Stimulated activated naive CD8-positive, alpha-beta T cell treated with anti-CD3 and anti-CD28 coated beads, Interleukin-15, amount 100 ng/mL, for 72 hours (primary cell): ENCODE results near the gene SEL1L3.

Experiments used
- ATAC-seq: fragments of 150-1000 bp; cut with Tn5 transposase; 2 replicates; pipeline ENCODE4 v1.10.0; 2021; ENCODE audit warnings: mild to moderate bottlenecking, moderate library complexity
- DNase-seq, 2 donors: peaks; one replicate each; pipeline ENCODE4 v3.0.0; 2021 to 2022
- H3K27ac Mint-ChIP-seq, 2 donors: one replicate each; pipeline ENCODE4 v1.8.0; 2022; ENCODE audit warnings: mild to moderate bottlenecking in 2 of 2, mixed read lengths in 2 of 2, moderate library complexity in 2 of 2
- H3K27me3 Mint-ChIP-seq: one replicate; pipeline ENCODE4 v1.8.0; 2022; ENCODE audit warnings: mixed read lengths
- H3K4me1 Mint-ChIP-seq: one replicate; pipeline ENCODE4 v1.8.0; 2022; ENCODE audit warnings: mild to moderate bottlenecking, mixed read lengths
- H3K4me3 Mint-ChIP-seq, 2 donors: one replicate each; pipeline ENCODE4 v1.8.0; 2022; ENCODE audit warnings: mild to moderate bottlenecking in 2 of 2, mixed read lengths in 2 of 2, moderate library complexity in 1 of 2
- H3K9me3 Mint-ChIP-seq, 2 donors: one replicate each; pipeline ENCODE4 v1.8.0; 2022; ENCODE audit warnings: mixed read lengths in 2 of 2

The SEL1L3 gene

GRCh38 chr4:25800245-25800644 lies 62.5 kb downstream of the SEL1L3 start:
- ATAC-seq (no peak), DNase-seq (no peak)
- Mint-ChIP-seq H3K4me1 (no peaks in the 10 kb centered on the region), H3K9me3 (no peaks in the 10 kb centered on the region), H3K27ac (no peak overlapping the region), H3K4me3 (no peak overlapping the region), H3K27me3 (no peaks in the 10 kb centered on the region)

GRCh38 chr4:25799522-25799921 lies 63.3 kb downstream of the SEL1L3 start:
- Mint-ChIP-seq H3K4me1 (no peaks in the 10 kb centered on the region), H3K4me3 (no peak overlapping the region), H3K9me3 (no peaks in the 10 kb centered on the region), H3K27me3 (no peaks in the 10 kb centered on the region), H3K27ac (no peak overlapping the region)
- no peak for DNase-seq
- ATAC-seq = no peak

GRCh38 chr4:25797136-25797535 lies 65.7 kb downstream of the SEL1L3 start:
- ATAC-seq (no peak), DNase-seq (no peak)
- Mint-ChIP-seq H3K27ac (no peak overlapping the region), H3K4me3 (no peak overlapping the region), H3K27me3 (no peaks in the 10 kb centered on the region), H3K4me1 (no peaks in the 10 kb centered on the region), H3K9me3 (no peaks in the 10 kb centered on the region)

- Mint-ChIP-seq H3K4me3 (no peak overlapping the region), H3K4me1 (no peaks in the 10 kb centered on the region), H3K27me3 (no peaks in the 10 kb centered on the region), H3K9me3 (no peaks in the 10 kb centered on the region), H3K27ac (no peak overlapping the region)
- ATAC-seq (no peak), DNase-seq (no peak)
Observed at GRCh38 chr4:25795566-25796454, 67.0 kb downstream of the SEL1L3 start.

GRCh38 chr4:25795091-25795490 lies 67.7 kb downstream of the SEL1L3 start:
- H3K4me3 Mint-ChIP-seq = no peak overlapping the region
- ATAC-seq = no peak
- H3K9me3 Mint-ChIP-seq = no peaks in the 10 kb centered on the region
- no peak overlapping the region for H3K27ac Mint-ChIP-seq
- no peaks in the 10 kb centered on the region for H3K4me1 Mint-ChIP-seq
- H3K27me3 Mint-ChIP-seq = no peaks in the 10 kb centered on the region
- DNase-seq = no peak

GRCh38 chr4:25792876-25793275 lies 69.9 kb downstream of the SEL1L3 start:
- H3K4me3 Mint-ChIP-seq = no peak overlapping the region

GRCh38 chr4:25792200-25792791 lies 70.5 kb downstream of the SEL1L3 start:
- ATAC-seq = no peak
- no peaks in the 10 kb centered on the region for H3K4me1 Mint-ChIP-seq
- H3K4me3 Mint-ChIP-seq = no peak overlapping the region
- no peak overlapping the region for H3K27ac Mint-ChIP-seq
- H3K9me3 Mint-ChIP-seq = no peaks in the 10 kb centered on the region
- no peak for DNase-seq
- H3K27me3 Mint-ChIP-seq = no peaks in the 10 kb centered on the region

More at GRCh38 chr4:25792876-25793275, 69.9 kb downstream of the SEL1L3 start:
- Mint-ChIP-seq H3K27ac (peak overlapping the region in 1 of 2 donors; percentile 45), H3K27me3 (no peaks in the 10 kb centered on the region), H3K9me3 (no peaks in the 10 kb centered on the region), H3K4me1 (no peaks in the 10 kb centered on the region)
- ATAC-seq (no peak), DNase-seq (no peak)

GRCh38 chr4:25790024-25790423 lies 72.8 kb downstream of the SEL1L3 start:
- Mint-ChIP-seq H3K9me3 (no peaks in the 10 kb centered on the region), H3K27me3 (no peaks in the 10 kb centered on the region), H3K4me3 (no peak overlapping the region), H3K27ac (no peak overlapping the region), H3K4me1 (peaks cover under 1% of the 10 kb centered on the region)
- DNase-seq (no peak), ATAC-seq (no peak)

GRCh38 chr4:25788703-25789238 lies 74.0 kb downstream of the SEL1L3 start:
- Mint-ChIP-seq H3K9me3 (no peaks in the 10 kb centered on the region), H3K4me3 (no peak overlapping the region), H3K27ac (no peak overlapping the region), H3K27me3 (no peaks in the 10 kb centered on the region), H3K4me1 (peaks cover 13% of the 10 kb centered on the region)
- DNase-seq (no peak), ATAC-seq (no peak)

- no peaks in the 10 kb centered on the region for H3K9me3 Mint-ChIP-seq
- peaks cover 15% of the 10 kb centered on the region for H3K4me1 Mint-ChIP-seq
- DNase-seq (no peak), ATAC-seq (no peak)
- no peak overlapping the region for H3K4me3 Mint-ChIP-seq
- no peaks in the 10 kb centered on the region for H3K27me3 Mint-ChIP-seq
- no peak overlapping the region for H3K27ac Mint-ChIP-seq
Observed at GRCh38 chr4:25786497-25787065, 76.2 kb downstream of the SEL1L3 start.

GRCh38 chr4:25783943-25784342 lies 78.8 kb downstream of the SEL1L3 start:
- Mint-ChIP-seq H3K27ac (no peak overlapping the region), H3K27me3 (no peaks in the 10 kb centered on the region), H3K4me3 (no peak overlapping the region), H3K9me3 (no peaks in the 10 kb centered on the region), H3K4me1 (peaks cover 15% of the 10 kb centered on the region)
- DNase-seq (no peak), ATAC-seq (peak; percentile 70)

- peaks cover 0 to 3% of the 10 kb centered on the region in 2 donors for H3K9me3 Mint-ChIP-seq
- H3K4me3 Mint-ChIP-seq = no peak overlapping the region
- H3K27me3 Mint-ChIP-seq = no peaks in the 10 kb centered on the region
- ATAC-seq (no peak), DNase-seq (no peak)
- H3K27ac Mint-ChIP-seq = no peak overlapping the region
- peaks cover 15% of the 10 kb centered on the region for H3K4me1 Mint-ChIP-seq
Observed at GRCh38 chr4:25783126-25783525, 79.7 kb downstream of the SEL1L3 start.

GRCh38 chr4:25782482-25782881 lies 80.3 kb downstream of the SEL1L3 start:
- ATAC-seq (no peak), DNase-seq (no peak)
- H3K27ac Mint-ChIP-seq = no peak overlapping the region
- H3K27me3 Mint-ChIP-seq = no peaks in the 10 kb centered on the region
- H3K4me3 Mint-ChIP-seq = no peak overlapping the region
- peaks cover 15% of the 10 kb centered on the region for H3K4me1 Mint-ChIP-seq
- peaks cover 0 to 9% of the 10 kb centered on the region in 2 donors for H3K9me3 Mint-ChIP-seq

GRCh38 chr4:25779021-25779420 lies 83.8 kb downstream of the SEL1L3 start:
- H3K9me3 Mint-ChIP-seq = peaks cover 5 to 15% of the 10 kb centered on the region in 2 donors
- H3K4me3 Mint-ChIP-seq = no peak overlapping the region
- peaks cover 4% of the 10 kb centered on the region for H3K4me1 Mint-ChIP-seq
- DNase-seq (no peak), ATAC-seq (no peak)
- no peaks in the 10 kb centered on the region for H3K27me3 Mint-ChIP-seq
- H3K27ac Mint-ChIP-seq = no peak overlapping the region

GRCh38 chr4:25776795-25777194 lies 86.0 kb downstream of the SEL1L3 start:
- Mint-ChIP-seq H3K4me1 (no peaks in the 10 kb centered on the region), H3K9me3 (peaks cover 5 to 15% of the 10 kb centered on the region in 2 donors), H3K27me3 (no peaks in the 10 kb centered on the region), H3K4me3 (no peak overlapping the region), H3K27ac (no peak overlapping the region)
- DNase-seq = no peak
- no peak for ATAC-seq

GRCh38 chr4:25775166-25775565 lies 87.6 kb downstream of the SEL1L3 start:
- H3K4me1 Mint-ChIP-seq = no peaks in the 10 kb centered on the region
- DNase-seq (no peak), ATAC-seq (no peak)
- H3K9me3 Mint-ChIP-seq = peaks cover 5 to 15% of the 10 kb centered on the region in 2 donors
- H3K27ac Mint-ChIP-seq = no peak overlapping the region
- no peaks in the 10 kb centered on the region for H3K27me3 Mint-ChIP-seq
- H3K4me3 Mint-ChIP-seq = no peak overlapping the region
